A549 (cell line): ENCODE measurements around the gene PARP12.

Experiments used
- JUNB ChIP-seq: fragments of >200 bp; sonication (Bioruptor Twin); formaldehyde crosslinking; IDR thresholded peaks from 2 replicates; pipeline ENCODE4 v1.6.1; 2016
- MAZ ChIP-seq: fragments of 150-350 bp; IDR thresholded peaks from 2 replicates; pipeline ENCODE4 v1.6.1; 2014; ENCODE audit warnings: antibody characterized with exemption, low read depth, low read length, borderline replicate concordance
- POLR2A ChIP-seq: IDR thresholded peaks from 2 replicates; pipeline ENCODE4 v1.6.1; 2012; ENCODE audit warnings: mild to moderate bottlenecking, low read length
- RARB ChIP-seq: fragments of 250-450 bp; sonication (Bioruptor Pico); IDR thresholded peaks from 2 replicates; pipeline ENCODE4 v1.8.0; 2021; ENCODE audit warnings: mild to moderate bottlenecking, moderate library complexity
- RFX5 ChIP-seq: fragments of 450-650 bp; IDR thresholded peaks from 2 replicates; pipeline ENCODE4 v1.7.1; 2014; ENCODE audit warnings: antibody characterized with exemption, mild to moderate bottlenecking, moderate library complexity
- TF ChIP-seq, protein P1 (sequence below): fragments of >200 bp; sonication (Bioruptor Twin); formaldehyde crosslinking; IDR thresholded peaks from 3 replicates; pipeline ENCODE4 v1.5.1; 2016

DNA sequence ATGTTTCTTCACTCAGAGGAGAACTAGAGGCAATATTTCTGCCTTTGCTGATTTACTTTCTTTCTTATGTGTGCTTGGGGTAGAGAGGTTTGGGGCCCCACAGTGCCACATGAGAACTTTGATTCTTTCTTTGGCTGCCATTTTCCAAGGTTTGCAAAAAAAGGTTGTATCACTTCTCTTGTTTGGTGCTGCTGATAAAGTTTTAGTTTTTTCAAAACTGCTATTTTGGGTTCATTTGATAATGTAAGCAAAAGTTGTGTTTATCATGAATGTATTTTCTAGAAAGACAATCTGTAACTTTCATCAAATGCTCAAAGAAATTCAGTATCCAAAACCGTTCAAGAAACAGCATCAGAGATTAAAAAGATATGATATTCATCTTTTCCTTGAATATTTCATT is 30.6 kb upstream of the PARP12 start:
- TF ChIP-seq, protein P1, sequence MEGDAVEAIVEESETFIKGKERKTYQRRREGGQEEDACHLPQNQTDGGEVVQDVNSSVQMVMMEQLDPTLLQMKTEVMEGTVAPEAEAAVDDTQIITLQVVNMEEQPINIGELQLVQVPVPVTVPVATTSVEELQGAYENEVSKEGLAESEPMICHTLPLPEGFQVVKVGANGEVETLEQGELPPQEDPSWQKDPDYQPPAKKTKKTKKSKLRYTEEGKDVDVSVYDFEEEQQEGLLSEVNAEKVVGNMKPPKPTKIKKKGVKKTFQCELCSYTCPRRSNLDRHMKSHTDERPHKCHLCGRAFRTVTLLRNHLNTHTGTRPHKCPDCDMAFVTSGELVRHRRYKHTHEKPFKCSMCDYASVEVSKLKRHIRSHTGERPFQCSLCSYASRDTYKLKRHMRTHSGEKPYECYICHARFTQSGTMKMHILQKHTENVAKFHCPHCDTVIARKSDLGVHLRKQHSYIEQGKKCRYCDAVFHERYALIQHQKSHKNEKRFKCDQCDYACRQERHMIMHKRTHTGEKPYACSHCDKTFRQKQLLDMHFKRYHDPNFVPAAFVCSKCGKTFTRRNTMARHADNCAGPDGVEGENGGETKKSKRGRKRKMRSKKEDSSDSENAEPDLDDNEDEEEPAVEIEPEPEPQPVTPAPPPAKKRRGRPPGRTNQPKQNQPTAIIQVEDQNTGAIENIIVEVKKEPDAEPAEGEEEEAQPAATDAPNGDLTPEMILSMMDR = no peak
- TF ChIP-seq RARB (CRISPR knock-in tag) (no peak), POLR2A (no peak), RFX5 (no peak), MAZ (no peak), JUNB (no peak)
